Erythroblast (primary cell): ENCODE results near the gene AGXT2.

Source experiments
- GATA1 ChIP-seq: IDR thresholded peaks from 2 replicates; pipeline ENCODE4 v1.6.1; 2011; ENCODE audit warnings: low read depth, mild to moderate bottlenecking, control low read depth, low read length, moderate library complexity
- POLR2A ChIP-seq: IDR thresholded peaks from 2 replicates; pipeline ENCODE4 v1.6.1; 2011; ENCODE audit warnings: mild to moderate bottlenecking, low read length

DNA sequence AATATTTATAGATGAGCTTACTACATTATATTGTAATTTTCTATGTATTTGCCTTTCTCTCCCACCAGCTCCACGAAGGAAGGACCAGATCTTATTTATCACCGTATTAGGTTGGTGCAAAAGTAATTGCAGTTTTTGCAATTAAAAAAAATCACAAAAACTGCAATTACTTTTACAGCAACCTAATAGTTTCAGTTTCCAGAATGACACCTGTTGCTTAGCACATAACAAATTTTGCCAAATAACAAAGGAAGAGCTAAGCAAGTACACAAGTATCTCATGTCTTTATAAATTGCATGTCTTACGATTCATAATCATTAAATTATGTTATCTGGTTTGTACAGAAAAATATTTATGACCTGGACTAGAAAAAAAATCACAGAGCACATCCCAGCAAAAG lies 45.9 kb downstream of the AGXT2 start:
- TF ChIP-seq POLR2A (no peak), GATA1 (no peak)
